Endothelial cell of umbilical vein (primary cell): ENCODE measurements around the gene POU3F3. TPM values are rescaled to one million over a fixed set of nuclear protein-coding genes. Genes with fewer than 3 reads are reported as not detected.

ENCODE experiments used
- BruUV-seq: library from RNA; stranded (reverse); fragments of 400-500 nt; replicated peaks from 2 replicates; lab custom pipeline; 2021; lab: Mats Ljungman, UMichigan
- CTCF ChIA-PET: fragments of 300-600, 350-600 bp; sonication (Branson Sonifier 250); formaldehyde crosslinking; loops from one replicate; lab custom pipeline; 2021; ENCODE audit warnings: antibody characterized with exemption, inconsistent platforms; lab: Charles Lee
- POLR2A ChIA-PET: fragments of 300-600, 350-600 bp; sonication (Branson Sonifier 250); formaldehyde crosslinking; loops from one replicate; lab custom pipeline; 2021; ENCODE audit warnings: antibody characterized with exemption, inconsistent platforms; lab: Charles Lee
- DNase-seq: peaks from one replicate; pipeline ENCODE4 v3.0.0-alpha.2; 2011; ENCODE audit warnings: low read depth, low spot score
- FAIRE-seq: peaks from 2 replicates; lab custom pipeline; 2011; peaks lifted over from hg19 to GRCh38; lab: Jason Lieb, UNC
- H2AFZ ChIP-seq: 2 replicates; pipeline ENCODE4 v1.6.0; 2012; ENCODE audit warnings: low read depth, low read length, control low read depth, inconsistent platforms
- H3K27ac ChIP-seq: 2 replicates; pipeline ENCODE4 v1.5.1; 2011; ENCODE audit warnings: low read depth, mild to moderate bottlenecking, control low read depth, low read length, moderate library complexity; ENCODE audit not compliant: insufficient read depth
- H3K27me3 ChIP-seq, 2 experiments: 2 replicates each; pipeline versions ENCODE4 v1.6.0 to v1.6.1; 2011; ENCODE audit warnings: low read length in 2 of 2, mixed read lengths in 1 of 2; ENCODE audit not compliant: control insufficient read depth in 2 of 2, insufficient read depth in 2 of 2
- H3K36me3 ChIP-seq, 2 experiments: 2 replicates in 1 of 2; 3 replicates in 1 of 2; pipeline ENCODE4 v1.5.1; 2011; ENCODE audit warnings: low read length in 2 of 2, mild to moderate bottlenecking in 1 of 2, moderate library complexity in 1 of 2; ENCODE audit not compliant: control insufficient read depth in 2 of 2, insufficient read depth in 2 of 2; ENCODE audit errors: extremely low read depth in 1 of 2
- H3K4me1 ChIP-seq: 3 replicates; pipeline ENCODE4 v1.5.1; 2011; ENCODE audit warnings: mild to moderate bottlenecking, low read length; ENCODE audit not compliant: control insufficient read depth, insufficient read depth; ENCODE audit errors: extremely low read depth
- H3K4me2 ChIP-seq: 2 replicates; pipeline ENCODE4 v1.6.1; 2011; ENCODE audit warnings: low read length, control low read depth, mixed read lengths; ENCODE audit not compliant: insufficient read depth
- H3K4me3 ChIP-seq, 3 experiments: fragments of 200-600 bp in 1 of 3; sonication (generic), shearing (Covaris generic) in 1 of 3; replicated peaks in 1 of 3; 2 replicates each; pipeline ENCODE4 v1.5.1; 2011 to 2016; ENCODE audit warnings: control low read depth in 3 of 3, low read length in 3 of 3, mild to moderate bottlenecking in 2 of 3, inconsistent platforms in 1 of 3, low read depth in 1 of 3, moderate library complexity in 1 of 3; ENCODE audit not compliant: insufficient read depth in 1 of 3
- H3K79me2 ChIP-seq: 2 replicates; pipeline ENCODE4 v1.6.0; 2012; ENCODE audit warnings: low read length, inconsistent platforms; ENCODE audit not compliant: control insufficient read depth, insufficient read depth
- H3K9ac ChIP-seq: replicated peaks from 2 replicates; pipeline ENCODE3; 2011; ENCODE audit warnings: low read length, control low read depth; ENCODE audit not compliant: insufficient read depth; ENCODE audit errors: extremely low read depth
- H3K9me1 ChIP-seq: replicated peaks from 3 replicates; pipeline ENCODE4 v1.6.0; 2011; ENCODE audit warnings: mild to moderate bottlenecking, low read length; ENCODE audit not compliant: control insufficient read depth, insufficient read depth; ENCODE audit errors: extremely low read depth
- H3K9me3 ChIP-seq: replicated peaks from 2 replicates; pipeline ENCODE4 v1.5.1; 2012; ENCODE audit warnings: low read length, inconsistent platforms; ENCODE audit not compliant: control insufficient read depth, insufficient read depth
- H4K20me1 ChIP-seq: replicated peaks from 2 replicates; pipeline ENCODE3; 2011; ENCODE audit warnings: mild to moderate bottlenecking, low read length; ENCODE audit not compliant: control insufficient read depth, insufficient read depth; ENCODE audit errors: extremely low read depth
- EZH2 ChIP-seq: IDR thresholded peaks from 2 replicates; pipeline ENCODE4 v1.6.1; 2012; ENCODE audit warnings: borderline replicate concordance, low read depth, mild to moderate bottlenecking, moderate library complexity, low read length, inconsistent platforms; ENCODE audit not compliant: severe bottlenecking
- GATA2 ChIP-seq: IDR thresholded peaks from 2 replicates; pipeline ENCODE4 v1.7.0; 2011; ENCODE audit warnings: low read depth, mild to moderate bottlenecking, moderate library complexity, mixed read lengths, low read length; ENCODE audit not compliant: insufficient read length, insufficient read depth
- JUN ChIP-seq: IDR thresholded peaks from 2 replicates; pipeline ENCODE4 v1.6.1; 2011; ENCODE audit warnings: borderline replicate concordance, low read depth; ENCODE audit not compliant: insufficient read length, insufficient read depth
- MYC ChIP-seq: IDR thresholded peaks from one replicate; pipeline ENCODE4 v1.6.1; 2011; ENCODE audit warnings: mild to moderate bottlenecking, low read depth, low read length
- POLR2AphosphoS5 ChIP-seq: IDR thresholded peaks from 2 replicates; pipeline ENCODE4 v1.6.1; 2012; ENCODE audit warnings: low read depth, mild to moderate bottlenecking, control low read depth, low read length, moderate library complexity; ENCODE audit not compliant: insufficient read depth
- dilution Hi-C: fragments of 300-500 bp; cut with MboI; formaldehyde crosslinking; loops from one replicate; pipeline ENCODE4 v1.15.0; 2019; ENCODE audit warnings: low sequenced_read_pairs; ENCODE audit not compliant: extremely low pct_ligation_motif_present
- intact Hi-C: fragments of 100-400 bp; cut with micrococcal nuclease; formaldehyde crosslinking; loops from one replicate; pipeline ENCODE4 v1.10.0; 2022
- polyA plus RNA-seq, 4 experiments: library from polyadenylated mRNA; depleted of rRNA in 3 of 4; stranded (reverse) in 3 of 4; unstranded in 1 of 4; fragments of >200 nt; gene quantifications; 2 replicates each; pipeline versions ENCODE4 v1.2.1 to v1.2.3, GENCODE V29; 2011 to 2012; ENCODE audit warnings: missing spikeins in 1 of 4
- total RNA-seq: library from RNA; stranded (reverse); gene quantifications from 2 replicates; pipeline ENCODE4 v1.2.3, GENCODE V29; 2021
- TF ChIP-seq, protein P1 (sequence below), 2 donors: IDR thresholded peaks; 1 replicate in 1 of 2; 2 replicates in 1 of 2; pipeline ENCODE4 v1.5.1; 2011; ENCODE audit warnings: low read length in 2 of 2, mild to moderate bottlenecking in 2 of 2, moderate library complexity in 2 of 2, control low read depth in 1 of 2, inconsistent platforms in 1 of 2, low read depth in 1 of 2; ENCODE audit not compliant: insufficient read depth in 1 of 2; ENCODE audit errors: extremely low read depth in 1 of 2
- TF ChIP-seq, protein P2 (sequence below): IDR thresholded peaks from 2 replicates; pipeline ENCODE4 v1.6.1; 2011; ENCODE audit not compliant: insufficient read depth, insufficient read length

POU3F3 gene
- total and polyA plus RNA-seq, 2 donors (not counting 3 experiments of a cell fraction or from before 2014, with no cell fraction given), result not detected

DNA sequence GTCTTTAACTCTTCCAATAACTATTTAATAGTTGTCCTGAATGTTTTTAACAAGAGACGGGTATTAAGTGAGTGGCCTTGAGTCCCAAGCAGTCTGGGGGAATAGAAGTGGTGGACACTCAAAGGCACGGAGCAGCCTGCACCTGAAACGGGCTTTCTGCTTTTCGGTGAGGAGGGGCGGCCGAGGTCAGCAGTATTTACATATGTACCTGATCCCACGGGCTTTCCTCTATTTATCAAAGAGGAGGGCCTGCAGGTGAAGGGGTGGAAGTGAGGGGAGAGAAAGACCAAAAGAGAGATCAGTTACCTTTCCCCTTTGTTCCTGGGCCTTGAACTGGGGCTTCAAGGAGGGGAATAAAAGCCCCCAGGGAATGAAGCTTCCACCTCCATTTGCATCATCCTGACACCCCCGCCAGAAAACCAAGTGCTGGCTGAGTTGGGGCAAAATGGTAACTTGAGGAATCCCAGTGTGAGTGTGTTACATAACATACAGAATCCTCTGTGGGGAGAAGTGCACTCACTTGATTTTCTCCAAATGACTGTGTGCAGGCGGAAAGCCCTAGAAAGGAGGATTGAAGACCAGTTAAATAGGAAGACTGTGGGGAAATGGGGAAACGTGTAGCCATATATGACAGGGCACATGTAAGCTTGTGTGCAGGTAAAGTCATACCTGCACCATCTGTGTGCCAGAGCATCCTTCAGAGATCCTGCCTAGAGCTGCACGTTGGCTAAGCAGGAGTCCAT lies 12.4 kb downstream of the POU3F3 start:
- TF ChIP-seq JUN (no peak), EZH2 (no peak), GATA2 (no peak), POLR2AphosphoS5 (no peak), MYC (no peak)
- TF ChIP-seq, protein P1, sequence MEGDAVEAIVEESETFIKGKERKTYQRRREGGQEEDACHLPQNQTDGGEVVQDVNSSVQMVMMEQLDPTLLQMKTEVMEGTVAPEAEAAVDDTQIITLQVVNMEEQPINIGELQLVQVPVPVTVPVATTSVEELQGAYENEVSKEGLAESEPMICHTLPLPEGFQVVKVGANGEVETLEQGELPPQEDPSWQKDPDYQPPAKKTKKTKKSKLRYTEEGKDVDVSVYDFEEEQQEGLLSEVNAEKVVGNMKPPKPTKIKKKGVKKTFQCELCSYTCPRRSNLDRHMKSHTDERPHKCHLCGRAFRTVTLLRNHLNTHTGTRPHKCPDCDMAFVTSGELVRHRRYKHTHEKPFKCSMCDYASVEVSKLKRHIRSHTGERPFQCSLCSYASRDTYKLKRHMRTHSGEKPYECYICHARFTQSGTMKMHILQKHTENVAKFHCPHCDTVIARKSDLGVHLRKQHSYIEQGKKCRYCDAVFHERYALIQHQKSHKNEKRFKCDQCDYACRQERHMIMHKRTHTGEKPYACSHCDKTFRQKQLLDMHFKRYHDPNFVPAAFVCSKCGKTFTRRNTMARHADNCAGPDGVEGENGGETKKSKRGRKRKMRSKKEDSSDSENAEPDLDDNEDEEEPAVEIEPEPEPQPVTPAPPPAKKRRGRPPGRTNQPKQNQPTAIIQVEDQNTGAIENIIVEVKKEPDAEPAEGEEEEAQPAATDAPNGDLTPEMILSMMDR (IDR thresholded peaks at IDR 0.05; ENCODE audit: extremely low read depth in 1 of 2, insufficient read depth in 1 of 2, low read depth in 1 of 2, low read length in 2 of 2), result no peak
- TF ChIP-seq, protein P2, sequence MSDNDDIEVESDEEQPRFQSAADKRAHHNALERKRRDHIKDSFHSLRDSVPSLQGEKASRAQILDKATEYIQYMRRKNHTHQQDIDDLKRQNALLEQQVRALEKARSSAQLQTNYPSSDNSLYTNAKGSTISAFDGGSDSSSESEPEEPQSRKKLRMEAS, result no peak
- H3K27me3 ChIP-seq, result peaks cover 86 to 92% of the 10 kb centered on the region in 2 experiments
- ChIA-PET POLR2A (no interaction called here), CTCF (interaction anchor here (3.0 kb wide), 1 partner anchor 17 kb away, joined by 19 read pairs; no protein-coding TSS in a partner anchor)
- H3K27ac ChIP-seq, result no peak overlapping the region
- dilution Hi-C loops (no loop called here), intact Hi-C loops (no loop called here)
- no peaks in the 10 kb centered on the region for H4K20me1 ChIP-seq
- no peaks in the 10 kb centered on the region for H3K9me3 ChIP-seq
- H3K4me2 ChIP-seq, result no peak overlapping the region
- no peaks in the 10 kb centered on the region for H3K4me1 ChIP-seq
- no peak for FAIRE-seq
- no peaks in the 10 kb centered on the region for H3K9me1 ChIP-seq
- H3K79me2 ChIP-seq, result no peaks in the 10 kb centered on the region
- no peak overlapping the region for H2AFZ ChIP-seq
- H3K9ac ChIP-seq, result no peak overlapping the region
- BruUV-seq, result no TSS peak
- H3K4me3 ChIP-seq, result no peak overlapping the region
- DNase-seq, result no peak
- no peaks in the 10 kb centered on the region for H3K36me3 ChIP-seq
